Measurements from ENCODE around the gene ZNF500. TPM values are rescaled to one million over a fixed set of nuclear protein-coding genes. Genes with fewer than 3 reads are reported as not detected.

Gene ZNF500
- total and polyA plus RNA-seq, 12 donors: 3.8 to 10.5 (median 8.1) TPM

DNA sequence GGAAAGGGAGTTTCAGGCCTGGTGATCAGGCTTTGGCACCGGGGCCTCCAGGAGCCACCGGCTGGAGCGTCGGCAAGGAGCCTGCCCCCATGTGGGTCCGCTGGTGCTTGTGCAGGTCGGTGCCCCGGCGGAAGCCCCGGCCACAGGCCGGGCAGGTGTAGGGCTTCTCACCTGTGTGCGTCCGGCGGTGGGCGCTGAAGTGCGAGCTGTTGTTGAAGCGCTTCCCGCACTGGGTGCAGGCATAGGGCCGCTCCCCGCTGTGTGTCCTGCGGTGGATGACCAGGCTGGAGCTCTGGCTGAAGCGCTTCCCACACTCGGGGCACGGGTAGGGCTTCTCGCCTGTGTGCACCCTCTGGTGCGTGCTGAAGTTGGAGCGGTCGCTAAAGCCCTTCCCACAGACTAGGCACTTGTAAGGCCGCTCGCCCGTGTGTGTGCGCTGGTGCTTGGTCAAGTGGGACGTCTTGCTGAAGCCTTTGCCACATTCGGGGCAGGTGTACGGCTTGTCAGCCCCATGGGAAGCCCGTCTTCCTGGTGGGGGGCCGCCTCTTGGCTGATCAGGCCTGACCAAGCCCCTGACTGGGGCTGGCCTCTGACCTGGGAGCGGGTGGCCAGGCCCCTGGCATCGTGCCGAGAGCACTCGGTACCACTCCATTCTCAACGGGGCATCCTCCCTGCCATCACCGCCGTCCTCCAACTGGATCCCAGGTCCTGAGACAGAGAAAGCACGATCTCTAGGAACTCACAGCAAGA, 14.4 kb downstream of the ZNF500 start:
- DNase-seq (no peak), ATAC-seq (peak in 1 of 8 donors; percentile 18)
- H3K27me3 ChIP-seq: no peaks in the 10 kb centered on the region
- H3K36me3 ChIP-seq: peaks cover 0 to 94% (median 50%) of the 10 kb centered on the region in 9 donors
- intact Hi-C loops (cut with DNase I): no loop called here
- WGBS, 2 donors: 95 to 96% methylated on average over 44 of the region's 44 CpGs
- no peak overlapping the region for H3K4me3 ChIP-seq
- H3K27ac ChIP-seq: no peak overlapping the region
- H3K9me3 ChIP-seq: peaks cover 0 to 7% (median 0%) of the 10 kb centered on the region in 11 donors
- TF ChIP-seq, protein P1, sequence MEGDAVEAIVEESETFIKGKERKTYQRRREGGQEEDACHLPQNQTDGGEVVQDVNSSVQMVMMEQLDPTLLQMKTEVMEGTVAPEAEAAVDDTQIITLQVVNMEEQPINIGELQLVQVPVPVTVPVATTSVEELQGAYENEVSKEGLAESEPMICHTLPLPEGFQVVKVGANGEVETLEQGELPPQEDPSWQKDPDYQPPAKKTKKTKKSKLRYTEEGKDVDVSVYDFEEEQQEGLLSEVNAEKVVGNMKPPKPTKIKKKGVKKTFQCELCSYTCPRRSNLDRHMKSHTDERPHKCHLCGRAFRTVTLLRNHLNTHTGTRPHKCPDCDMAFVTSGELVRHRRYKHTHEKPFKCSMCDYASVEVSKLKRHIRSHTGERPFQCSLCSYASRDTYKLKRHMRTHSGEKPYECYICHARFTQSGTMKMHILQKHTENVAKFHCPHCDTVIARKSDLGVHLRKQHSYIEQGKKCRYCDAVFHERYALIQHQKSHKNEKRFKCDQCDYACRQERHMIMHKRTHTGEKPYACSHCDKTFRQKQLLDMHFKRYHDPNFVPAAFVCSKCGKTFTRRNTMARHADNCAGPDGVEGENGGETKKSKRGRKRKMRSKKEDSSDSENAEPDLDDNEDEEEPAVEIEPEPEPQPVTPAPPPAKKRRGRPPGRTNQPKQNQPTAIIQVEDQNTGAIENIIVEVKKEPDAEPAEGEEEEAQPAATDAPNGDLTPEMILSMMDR (IDR thresholded peaks at IDR 0.05): no peak
- peaks cover 0 to under 1% (median 0%) of the 10 kb centered on the region in 9 donors for H3K4me1 ChIP-seq

DNA sequence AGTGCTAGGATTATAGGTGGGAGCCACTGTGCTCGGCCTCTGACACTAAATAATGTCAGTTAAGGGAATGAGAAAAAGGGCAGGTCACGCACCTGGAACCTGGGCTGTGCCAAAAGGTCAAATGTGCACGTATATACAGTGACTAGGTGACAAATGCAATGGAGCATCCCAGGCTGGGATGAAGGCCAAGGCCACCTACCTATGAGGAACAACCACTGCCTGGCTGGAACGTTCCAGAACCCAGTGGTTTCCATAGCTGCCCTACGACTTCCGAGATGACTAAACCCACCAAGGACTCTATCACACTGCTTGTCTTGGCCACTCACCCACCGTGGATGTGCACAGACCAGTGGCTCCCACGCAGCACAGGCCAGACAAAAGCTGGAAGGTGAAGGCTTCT, 16.1 kb downstream of the ZNF500 start:
- H3K27ac ChIP-seq: no peak overlapping the region
- no peak overlapping the region for H3K4me3 ChIP-seq
- WGBS, 2 donors: 89 to 91% methylated on average over 8 of the region's 8 CpGs
- no peak for DNase-seq
- H3K36me3 ChIP-seq: peaks cover 0 to 77% (median 47%) of the 10 kb centered on the region in 9 donors
- peaks cover 0 to 7% (median 0%) of the 10 kb centered on the region in 11 donors for H3K9me3 ChIP-seq
- no peak for ATAC-seq
- intact Hi-C loops (cut with DNase I): no loop called here
- peaks cover 0 to 14% (median 0%) of the 10 kb centered on the region in 9 donors for H3K4me1 ChIP-seq
- TF ChIP-seq, protein P1 (IDR thresholded peaks at IDR 0.05): no peak
- no peaks in the 10 kb centered on the region for H3K27me3 ChIP-seq

DNA sequence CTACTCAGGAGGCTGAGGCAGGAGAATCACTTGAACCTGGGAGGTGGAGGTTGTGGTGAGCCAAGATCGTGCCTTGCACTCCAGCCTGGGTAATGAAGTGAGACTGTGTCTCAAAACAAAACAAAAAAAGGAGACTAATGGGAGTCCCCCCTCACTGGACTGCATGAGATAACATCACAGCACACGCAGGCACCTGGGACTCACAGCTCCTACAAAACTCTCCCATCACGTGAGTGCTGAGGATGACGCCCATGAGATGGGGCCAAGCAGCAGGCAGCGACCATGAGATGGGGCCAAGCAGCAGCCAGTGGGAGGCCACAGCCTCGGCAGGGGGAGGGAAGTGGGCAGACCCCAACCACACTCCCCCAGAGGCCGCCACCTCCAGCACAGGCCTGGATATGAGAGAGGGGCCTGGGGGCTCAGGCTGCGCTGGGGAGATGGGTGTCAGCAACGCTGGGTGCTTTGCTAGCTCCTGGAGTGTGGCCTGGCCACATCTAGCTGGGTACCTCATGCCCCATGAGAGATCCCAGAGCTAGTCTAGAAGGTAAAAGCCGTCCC, 17.2 kb downstream of the ZNF500 start:
- WGBS, 2 donors: 85 to 92% methylated on average over 10 of the region's 10 CpGs
- no peak for DNase-seq
- TF ChIP-seq, protein P1 (IDR thresholded peaks at IDR 0.05): no peak

DNA sequence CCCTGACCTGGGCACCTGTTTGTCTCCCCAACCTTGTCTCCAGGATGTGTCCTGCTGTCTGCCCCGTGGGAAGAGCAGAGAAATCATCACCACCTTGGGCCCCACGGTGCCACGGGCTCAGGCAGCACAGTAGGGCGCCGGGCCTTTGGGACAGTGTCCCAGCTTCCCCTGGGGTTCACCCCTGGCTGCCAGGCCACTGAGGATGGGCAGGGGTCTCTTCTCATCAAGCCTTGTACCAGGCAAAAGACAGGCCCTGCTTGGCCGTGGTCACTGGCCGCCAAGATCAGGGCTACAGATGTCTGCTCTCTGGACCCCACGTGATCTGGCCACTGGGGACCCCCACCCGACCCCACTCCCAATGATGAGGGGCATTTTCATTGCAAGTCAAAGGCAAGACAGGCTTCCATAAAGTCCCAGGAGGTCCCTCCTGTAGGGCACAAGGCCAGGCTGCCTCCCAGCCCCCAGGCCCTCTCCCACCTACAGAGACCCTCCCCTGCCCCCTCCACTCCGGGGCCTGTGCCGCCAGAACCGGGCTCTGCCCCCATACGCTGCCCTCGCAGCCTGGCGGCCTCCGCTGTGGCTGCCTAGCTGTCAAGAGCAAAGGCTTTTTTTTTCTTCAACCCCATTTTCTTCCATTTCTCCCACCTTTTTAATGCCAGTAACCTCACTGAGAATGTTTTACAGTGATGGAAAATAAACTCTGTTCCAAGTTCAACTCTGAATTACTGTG, 18.1 kb downstream of the ZNF500 start:
- DNase-seq: no peak
- H3K9me3 ChIP-seq: no peaks in the 10 kb centered on the region
- TF ChIP-seq, protein P1 (IDR thresholded peaks at IDR 0.05): no peak
- peaks cover 0 to 57% (median 29%) of the 10 kb centered on the region in 9 donors for H3K36me3 ChIP-seq
- intact Hi-C loops (cut with DNase I): no loop called here
- no peak overlapping the region for H3K27ac ChIP-seq
- 89% methylated on average over 16 of the region's 16 CpGs for WGBS, 2 donors
- no peak for ATAC-seq
- peaks cover 0 to 14% (median 0%) of the 10 kb centered on the region in 9 donors for H3K4me1 ChIP-seq
- H3K27me3 ChIP-seq: no peaks in the 10 kb centered on the region
- no peak overlapping the region for H3K4me3 ChIP-seq

More for the DNA sequence above, 17.2 kb downstream of the ZNF500 start:
- no peak overlapping the region for H3K27ac ChIP-seq
- no peak overlapping the region for H3K4me3 ChIP-seq
- intact Hi-C loops (cut with DNase I): no loop called here
- peaks cover 0 to 2% (median 0%) of the 10 kb centered on the region in 11 donors for H3K9me3 ChIP-seq
- peaks cover 0 to 14% (median 0%) of the 10 kb centered on the region in 9 donors for H3K4me1 ChIP-seq
- no peak for ATAC-seq
- H3K36me3 ChIP-seq: peaks cover 0 to 66% (median 36%) of the 10 kb centered on the region in 9 donors
- H3K27me3 ChIP-seq: no peaks in the 10 kb centered on the region

Data from heart right ventricle (tissue), 16 donors.